SK-N-MC (cell line): ENCODE data around the gene CD63.

Source experiments
- EZH2 ChIP-seq: fragments of 200-600 bp; sonication (generic); IDR thresholded peaks from one replicate; pipeline ENCODE4 v1.6.1; 2017; ENCODE audit warnings: antibody characterized with exemption
- FOXP2 ChIP-seq: optimal IDR thresholded peaks from 2 replicates; pipeline ENCODE3; 2011; ENCODE audit warnings: mild to moderate bottlenecking, moderate library complexity; ENCODE audit not compliant: insufficient read depth; ENCODE audit errors: extremely low read length, control extremely low read depth
- POLR2AphosphoS5 ChIP-seq: IDR thresholded peaks from 2 replicates; pipeline ENCODE4 v1.6.1; 2012; ENCODE audit warnings: mild to moderate bottlenecking, low read depth, low read length, borderline replicate concordance

- no peak for TF ChIP-seq POLR2AphosphoS5
- no peak for TF ChIP-seq EZH2
- TF ChIP-seq FOXP2 = no peak
Observed at GRCh38 chr12:55746174-55746912, 17.5 kb upstream of the CD63 start.
